HL-60/S4 (cell line): Measurements from ENCODE around the gene MATN4.

Source experiments
- in situ Hi-C: fragments of 300-500 bp; cut with MboI; formaldehyde crosslinking; loops from 2 replicates; pipeline ENCODE4 v1.14.3; 2022; ENCODE audit warnings: low sequenced_read_pairs

Gene MATN4

DNA sequence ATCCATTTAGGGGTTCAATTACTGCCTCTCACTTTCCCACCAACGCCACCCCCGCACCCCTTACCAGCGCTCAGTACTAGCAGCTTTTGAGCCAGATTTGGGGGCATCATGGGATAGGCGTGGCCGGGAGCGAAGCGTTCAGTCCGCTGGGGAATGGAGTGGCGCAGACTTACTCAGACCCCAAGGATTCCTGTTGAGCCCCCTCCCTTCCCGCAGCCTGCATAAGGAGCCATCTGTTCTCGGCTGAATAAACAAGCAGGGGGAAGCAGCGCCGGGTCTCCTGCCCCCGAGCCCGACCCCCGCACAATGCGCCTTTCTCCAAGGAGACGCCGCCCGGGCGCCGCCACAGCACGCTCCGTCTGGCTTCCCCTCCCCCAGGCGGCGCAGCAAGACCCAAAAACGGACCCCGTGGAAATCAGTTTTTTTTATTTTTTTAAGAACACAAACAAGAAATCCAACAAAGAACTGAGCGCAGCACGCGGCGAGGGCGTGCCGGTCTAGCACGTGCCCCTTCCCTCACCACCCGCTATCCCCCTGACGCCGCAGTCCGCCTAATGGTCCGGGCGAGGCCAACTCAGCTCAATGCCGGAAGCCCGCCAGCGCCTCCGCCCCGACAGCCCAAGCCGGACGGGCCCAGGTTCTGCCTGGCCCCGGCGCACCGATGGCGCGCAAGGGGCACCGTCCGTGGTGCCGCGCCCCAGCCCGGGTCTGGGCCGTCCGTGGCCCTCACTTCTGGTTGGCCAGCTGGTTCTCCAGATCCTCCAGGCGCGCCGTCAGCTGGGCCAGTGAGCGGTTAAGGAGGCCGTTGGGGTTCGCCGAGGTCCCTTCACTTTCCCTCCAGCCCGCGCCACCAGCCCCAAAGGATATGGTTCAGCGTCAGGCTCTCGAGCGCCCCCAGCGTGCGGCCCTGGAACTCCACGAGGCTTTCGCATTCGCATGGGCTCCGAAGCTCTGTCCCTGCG lies 14.8 kb downstream of the MATN4 start:
- in situ Hi-C loops, result no loop called here

DNA sequence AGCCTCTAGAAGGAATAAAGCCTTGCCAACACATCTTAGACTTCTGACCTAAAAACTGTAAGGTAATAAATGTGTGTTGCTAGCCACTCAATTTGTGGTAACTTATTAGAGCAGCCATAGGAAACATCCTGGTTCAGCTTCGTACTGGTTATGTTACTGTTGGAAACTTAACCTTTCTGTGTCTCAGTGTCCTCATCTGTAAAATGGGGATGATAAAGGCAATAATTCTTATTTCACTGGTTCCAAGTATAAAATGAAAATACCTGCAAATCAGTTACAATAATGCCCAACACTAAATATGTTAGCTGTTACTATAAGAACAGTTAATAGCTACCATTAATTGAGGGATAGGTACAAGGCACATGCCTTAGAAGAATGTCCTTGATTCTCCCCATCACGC lies 15.8 kb downstream of the MATN4 start:
- in situ Hi-C loops, result no loop called here

DNA sequence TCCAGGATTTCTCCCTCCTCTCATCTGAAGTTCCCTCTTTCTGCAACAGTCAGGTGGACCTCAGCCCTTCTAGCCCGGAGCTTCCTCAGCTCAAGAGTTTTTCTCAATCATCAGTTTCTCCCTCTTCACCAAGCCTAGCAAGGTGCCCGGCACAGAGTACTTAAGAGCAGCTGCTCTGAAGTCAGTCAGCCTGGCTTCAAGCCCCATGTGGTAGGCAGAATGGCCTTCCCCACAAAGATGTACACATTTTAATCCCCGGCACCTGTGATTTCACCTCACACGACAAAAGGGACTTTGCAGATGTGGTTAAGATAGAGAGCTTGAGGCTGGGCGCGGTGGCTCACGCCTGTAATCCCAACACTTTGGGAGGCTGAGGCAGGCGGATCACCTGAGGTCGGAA lies 16.6 kb downstream of the MATN4 start:
- in situ Hi-C loops, result no loop called here

DNA sequence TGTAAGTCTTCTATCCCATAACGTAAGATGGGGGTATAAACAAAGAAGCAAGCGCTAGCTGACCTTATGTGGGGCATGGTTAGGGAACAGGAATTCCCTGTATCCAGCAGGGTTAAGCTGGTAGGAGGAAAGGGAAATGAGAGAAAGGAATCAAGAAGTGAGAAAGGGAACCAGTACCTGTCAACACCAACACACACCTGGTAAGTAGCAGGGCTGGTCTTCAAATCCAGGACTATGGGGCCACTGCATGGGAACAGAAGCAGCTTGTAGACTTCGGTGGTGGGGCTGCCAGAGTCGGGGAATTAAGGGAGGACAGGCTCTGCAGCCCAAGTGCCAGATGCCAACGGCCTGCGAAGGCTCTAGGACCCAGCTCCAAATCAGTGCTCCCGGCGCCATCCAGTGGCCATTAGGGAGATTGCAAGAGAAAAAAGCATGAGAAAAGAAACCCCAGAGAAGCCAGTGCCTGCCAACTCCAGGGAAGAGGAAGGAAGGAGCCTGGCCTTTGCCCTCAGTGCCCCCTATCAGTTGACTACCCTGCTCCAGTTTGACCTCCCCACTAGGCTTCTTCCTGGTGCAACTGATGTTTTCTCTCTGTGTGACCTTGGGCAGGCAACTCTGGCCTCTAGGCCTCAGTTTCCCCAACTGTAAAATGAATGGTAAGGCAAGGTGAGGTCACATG lies 17.3 kb downstream of the MATN4 start:
- in situ Hi-C loops, result no loop called here

DNA sequence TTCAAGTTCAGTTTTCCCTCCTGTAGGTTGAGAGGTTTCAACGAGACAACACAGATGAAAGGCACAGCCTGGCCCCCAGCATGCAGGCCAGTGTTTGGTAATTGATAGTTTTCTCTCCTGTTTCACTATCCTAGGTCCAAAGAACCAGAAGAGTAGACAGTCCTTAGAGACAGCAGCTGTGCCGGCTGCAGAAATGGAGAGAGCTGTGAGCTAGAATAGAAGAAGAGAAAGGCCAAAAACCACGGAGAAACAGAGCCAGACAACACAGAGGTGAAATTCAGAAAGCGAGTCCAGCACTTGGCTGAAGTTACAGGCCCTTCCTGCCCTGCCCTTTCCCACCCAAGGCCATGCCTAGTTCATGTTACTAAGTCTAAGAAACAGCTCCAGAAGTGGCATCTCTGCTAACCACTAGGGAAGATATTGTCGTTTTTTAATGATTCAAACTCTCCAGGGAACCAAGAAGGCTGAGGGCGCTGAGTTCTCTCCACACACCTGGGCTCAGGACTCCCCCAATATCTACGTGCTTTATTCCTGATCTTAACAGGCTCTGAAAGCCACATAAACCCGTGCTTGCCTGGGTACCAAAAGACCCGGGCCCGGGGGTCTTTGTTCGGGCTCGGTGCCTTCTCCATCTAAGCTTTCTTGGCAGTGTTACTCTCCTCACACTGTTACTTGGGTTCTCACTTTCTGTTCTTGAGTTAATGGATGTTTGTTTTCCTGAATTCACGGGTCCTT lies 18.0 kb downstream of the MATN4 start:
- in situ Hi-C loops, result no loop called here

DNA sequence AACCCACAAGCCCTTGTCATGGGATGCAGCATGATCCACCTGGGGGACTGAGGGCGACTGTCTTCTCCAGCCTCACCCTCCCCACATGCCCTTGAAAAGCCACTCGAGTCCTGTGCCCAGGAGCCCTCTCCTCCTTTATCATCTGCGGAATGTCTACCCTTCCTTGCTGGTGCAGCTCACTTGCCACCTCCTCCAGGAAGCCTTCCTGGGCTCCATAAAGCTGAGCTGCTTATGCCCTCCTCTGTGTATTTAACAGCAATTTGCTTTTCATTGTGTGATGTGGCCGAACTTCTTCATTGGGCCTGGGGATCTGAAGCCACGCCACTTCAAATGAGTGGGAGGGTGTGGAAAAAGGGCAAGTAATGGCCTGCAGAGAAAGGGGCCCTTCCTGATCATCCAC lies 19.2 kb downstream of the MATN4 start:
- in situ Hi-C loops, result no loop called here

DNA sequence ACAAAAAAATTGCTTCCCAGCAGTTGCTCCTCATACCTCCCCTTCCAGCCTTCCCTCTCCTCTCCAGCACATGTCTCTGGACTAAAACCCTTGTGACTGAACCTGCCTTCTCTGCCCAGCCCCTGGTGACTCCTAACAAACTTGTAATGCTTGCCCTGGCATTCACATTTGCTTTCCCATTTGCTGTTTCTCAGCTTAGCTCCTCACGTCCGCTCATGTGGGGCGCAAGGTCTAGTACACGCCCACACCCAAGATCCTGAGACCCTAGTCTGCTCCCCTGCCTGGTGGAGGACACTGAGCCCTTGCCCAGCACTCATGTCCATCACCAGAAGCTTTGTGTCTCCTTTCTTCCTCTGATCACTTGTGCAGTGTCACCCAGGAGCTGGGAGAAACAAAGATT lies 19.7 kb downstream of the MATN4 start:
- in situ Hi-C loops, result no loop called here

DNA sequence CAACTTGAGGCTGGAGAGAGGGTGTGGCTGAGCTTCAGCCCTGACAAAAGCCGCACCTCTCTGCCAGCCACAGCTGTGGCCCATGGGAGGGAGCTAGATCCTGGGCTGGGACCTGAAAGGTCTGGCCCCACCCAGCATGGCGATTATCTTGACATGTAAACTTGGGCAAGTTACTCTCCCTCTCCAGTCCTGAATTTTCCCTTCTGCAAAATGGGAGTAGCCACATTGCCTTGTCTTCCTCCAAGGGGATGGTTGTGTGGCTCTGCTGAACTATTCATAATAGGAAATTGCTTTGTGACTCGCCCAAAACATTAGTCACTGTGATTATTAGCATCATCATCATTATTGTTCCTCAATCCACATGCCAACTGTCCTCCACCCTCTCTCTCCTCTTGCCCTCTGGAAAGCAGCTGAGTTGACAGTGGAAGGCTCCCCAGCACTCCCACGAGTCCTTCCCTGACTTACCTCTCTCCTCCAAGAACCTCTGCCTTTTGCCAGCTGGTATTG lies 24.5 kb downstream of the MATN4 start:
- in situ Hi-C loops, result no loop called here

DNA sequence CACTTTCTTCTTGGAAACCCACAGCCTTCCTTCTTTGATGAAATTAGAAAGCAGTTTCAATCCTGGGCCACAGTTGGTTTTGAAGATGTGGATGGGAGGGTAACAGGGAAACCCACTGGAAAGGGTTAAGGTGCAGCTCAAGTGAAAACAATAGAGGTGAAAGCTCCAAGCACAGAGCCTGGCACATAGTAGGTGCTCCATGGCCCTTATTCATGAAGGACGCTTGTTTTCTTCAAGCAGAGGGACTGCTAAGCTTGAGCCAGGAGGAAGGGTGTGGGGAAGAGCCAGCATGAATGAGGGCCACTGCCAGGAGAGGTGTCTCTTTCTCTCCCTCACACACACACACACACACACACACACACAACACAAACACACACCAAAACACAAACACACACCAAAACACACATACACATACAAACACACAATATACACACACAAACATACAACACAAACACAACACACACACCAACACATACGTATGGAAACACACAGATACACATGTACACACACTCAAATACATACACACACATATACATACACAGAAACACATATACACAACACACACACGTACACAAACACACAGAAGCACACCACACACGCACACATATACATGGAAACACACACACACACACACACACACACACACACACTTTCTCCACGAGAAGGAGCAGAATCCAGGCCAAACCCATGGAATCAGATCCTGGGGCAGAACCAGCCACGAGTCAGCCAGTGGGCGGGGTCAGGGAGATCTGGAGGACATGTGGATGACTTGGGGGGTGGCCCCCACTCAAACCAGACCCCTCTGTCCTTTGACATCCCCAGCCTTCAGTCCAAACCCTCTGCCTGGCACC lies 25.2 kb downstream of the MATN4 start:
- in situ Hi-C loops, result no loop called here

DNA sequence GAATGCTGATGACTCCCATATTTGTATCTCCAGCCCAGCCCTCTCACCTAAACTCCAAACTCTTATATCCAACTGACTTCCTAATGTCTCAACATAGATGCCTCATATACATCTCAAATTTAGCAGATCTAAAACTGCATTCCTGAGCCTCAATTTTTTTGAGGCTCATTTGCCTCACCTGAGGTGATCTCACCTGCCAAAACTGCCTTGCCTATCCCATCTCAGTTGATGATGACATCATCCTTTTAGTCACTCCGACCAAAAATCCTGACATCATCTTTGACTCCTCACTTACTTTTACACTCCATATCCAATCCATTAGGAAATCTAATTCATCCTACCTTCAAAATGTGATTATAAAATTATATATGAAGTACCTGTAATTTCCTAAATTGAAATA lies 28.1 kb downstream of the MATN4 start:
- in situ Hi-C loops, result no loop called here

DNA sequence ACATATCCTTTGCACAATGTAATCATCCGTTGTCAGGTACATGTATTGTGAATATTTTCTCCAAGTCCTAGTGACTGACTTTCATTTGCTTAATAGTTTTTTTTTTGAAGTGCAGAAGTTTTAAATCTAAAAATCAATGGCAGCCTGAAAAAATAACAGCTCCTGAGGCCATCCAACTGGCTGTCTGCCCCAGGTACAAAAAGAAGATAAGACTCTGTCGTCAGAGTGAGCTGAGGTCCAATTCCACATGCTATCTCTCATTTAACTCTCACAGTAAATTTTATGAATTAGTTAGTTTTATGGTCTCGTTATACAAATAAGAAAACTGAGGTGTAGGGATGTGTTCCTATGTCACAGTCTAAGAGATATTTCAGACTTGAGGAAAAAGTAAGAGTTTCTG lies 32.8 kb downstream of the MATN4 start:
- in situ Hi-C loops, result no loop called here

DNA sequence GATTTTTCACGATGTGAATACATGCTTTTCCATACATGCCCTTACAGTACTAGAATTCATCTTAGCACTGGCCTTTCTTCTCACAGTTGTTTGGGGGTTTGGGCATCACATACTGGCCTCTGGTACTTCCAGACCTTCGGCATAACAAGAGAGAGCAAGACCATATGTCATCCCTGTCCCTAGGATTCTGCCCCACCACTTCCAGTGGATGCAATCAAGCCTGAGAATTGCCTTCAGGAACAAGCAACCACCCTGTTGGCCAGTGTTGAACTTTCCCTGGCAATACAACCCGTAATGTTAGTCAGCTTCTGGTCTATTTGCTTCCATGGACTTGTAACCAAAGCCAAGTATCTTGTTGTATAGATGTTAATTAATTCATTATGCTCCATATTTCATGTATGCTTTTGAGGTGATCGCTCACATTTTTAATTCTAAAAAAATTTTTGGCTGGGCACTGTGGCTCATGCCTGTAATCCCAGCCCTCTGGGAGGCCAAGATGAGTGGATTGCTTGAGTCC lies 38.3 kb downstream of the MATN4 start:
- in situ Hi-C loops, result no loop called here

DNA sequence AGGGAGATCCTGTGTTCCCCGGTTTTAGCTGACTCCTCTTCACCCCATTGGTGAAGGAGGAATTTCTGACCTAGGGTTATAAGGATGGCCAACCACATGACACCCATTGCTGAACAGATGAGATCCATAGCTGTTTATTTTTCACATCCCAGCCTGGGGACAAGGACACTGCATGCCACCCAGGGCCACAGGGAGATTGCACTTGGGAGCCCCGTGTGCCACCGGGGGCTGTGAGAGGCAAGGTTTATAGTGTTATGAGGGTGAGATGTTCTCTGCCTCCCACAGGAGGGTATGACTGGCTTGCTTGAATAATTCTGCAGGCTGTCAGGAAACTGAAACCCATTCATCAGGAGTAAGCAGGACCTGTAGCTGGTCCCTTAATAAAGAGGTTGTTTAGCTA lies 39.0 kb downstream of the MATN4 start:
- in situ Hi-C loops, result no loop called here

DNA sequence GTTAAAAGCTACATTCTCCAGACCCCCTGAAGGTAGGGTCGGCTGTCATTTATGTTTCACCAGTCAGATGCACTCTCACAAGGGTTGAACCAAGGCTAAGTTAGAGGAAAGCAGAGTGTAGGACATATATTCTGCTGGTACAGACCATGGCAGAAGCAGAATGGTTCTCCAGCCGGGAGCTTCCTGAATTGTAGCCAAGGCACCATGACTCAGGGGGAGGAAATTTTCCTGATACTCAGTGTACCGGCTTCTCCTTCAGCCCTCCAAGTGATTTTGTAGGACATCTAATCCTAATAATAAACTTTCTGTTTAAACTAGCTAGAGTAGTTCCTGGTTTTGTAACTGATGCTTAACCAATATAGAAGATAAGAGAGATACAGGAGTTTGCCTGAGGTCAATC lies 39.6 kb downstream of the MATN4 start:
- in situ Hi-C loops, result no loop called here

DNA sequence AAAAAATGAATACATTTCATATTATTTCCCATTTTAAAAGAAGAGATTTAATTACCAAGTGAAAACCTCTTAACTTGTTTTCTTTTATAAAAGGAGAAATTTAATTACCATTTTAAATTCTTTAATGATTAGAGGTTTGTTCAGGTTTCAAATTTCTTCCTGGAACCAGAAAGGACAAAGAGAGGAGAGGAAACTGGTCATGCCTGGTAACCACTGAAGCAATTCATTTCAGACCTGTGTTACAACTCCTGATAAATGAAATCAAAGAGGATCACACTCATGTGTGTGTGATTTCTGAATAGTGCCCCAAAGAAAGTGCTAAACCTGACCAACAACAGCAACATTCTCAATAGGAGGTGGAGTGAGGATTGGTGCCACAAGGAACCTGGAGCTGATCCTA lies 41.1 kb downstream of the MATN4 start:
- in situ Hi-C loops, result no loop called here

DNA sequence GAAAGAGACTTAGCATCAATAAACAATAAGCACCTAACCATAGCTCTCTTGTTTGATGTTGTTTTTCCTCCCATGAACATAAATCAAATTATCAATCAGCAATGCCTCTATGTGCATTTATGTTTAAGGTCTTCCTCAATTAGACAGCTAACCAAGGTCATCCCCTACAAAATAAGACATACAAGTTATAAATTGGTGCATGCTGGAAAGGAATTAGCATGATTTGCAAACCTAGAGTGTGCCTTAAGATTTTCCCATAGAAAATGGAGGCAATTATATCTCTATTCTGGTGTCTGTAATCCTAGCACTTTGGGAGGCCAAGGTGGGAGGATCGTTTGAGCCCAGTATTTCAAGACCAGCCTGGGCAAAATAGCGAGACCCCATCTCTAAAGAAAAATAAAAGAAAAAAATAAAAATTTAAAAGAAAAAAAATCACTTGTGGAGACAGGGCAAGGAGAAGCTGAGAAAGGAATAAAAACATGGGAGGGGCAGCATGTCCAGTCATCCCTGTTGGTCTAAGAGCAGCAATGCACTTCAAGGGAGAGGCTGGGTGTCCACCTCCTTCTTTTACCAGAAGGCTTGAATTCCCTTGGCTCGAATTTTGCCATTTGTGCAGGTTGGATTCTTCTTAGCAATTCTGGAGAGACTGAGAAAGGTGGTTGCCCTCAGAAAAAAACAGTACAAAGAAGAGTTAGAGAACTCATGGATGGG lies 44.4 kb downstream of the MATN4 start:
- in situ Hi-C loops, result no loop called here

DNA sequence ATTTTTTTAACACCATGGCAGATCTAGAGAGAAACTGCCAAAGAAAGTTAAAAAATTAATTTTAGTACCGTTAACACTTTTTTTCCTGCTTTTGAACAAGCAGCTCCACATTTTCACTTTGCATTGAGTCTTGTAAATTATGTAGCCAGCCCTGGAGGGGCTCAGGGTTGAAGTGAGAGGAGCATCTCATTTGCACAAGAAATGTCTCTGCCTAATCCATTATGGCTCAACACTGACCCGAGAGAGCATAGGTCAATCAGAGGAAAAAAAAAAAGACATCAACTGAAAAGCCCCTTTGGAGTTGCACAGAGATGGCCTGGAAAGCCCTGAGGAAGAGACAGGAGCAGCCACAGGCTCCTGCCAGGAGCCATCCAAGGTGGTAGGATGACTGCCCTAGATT lies 49.4 kb downstream of the MATN4 start:
- in situ Hi-C loops, result no loop called here

DNA sequence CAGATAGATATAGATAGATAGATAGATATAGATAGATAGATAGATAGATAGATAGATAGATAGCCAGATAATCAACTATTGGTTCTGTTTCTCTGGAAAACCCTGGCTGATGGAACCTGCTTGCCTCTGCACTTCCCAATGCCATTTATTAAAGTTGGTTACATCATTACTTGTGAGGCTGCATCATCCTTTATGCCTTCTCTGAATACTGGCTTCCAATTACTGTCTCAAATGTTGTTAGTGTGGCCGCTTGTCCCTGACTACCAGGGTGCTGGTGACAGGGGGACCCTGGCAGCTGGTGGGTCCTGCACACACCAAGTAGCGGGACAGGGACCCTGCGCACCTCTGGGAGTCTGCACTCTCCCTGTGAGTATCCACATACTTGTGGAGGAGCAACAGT lies 49.8 kb downstream of the MATN4 start:
- in situ Hi-C loops, result no loop called here

DNA sequence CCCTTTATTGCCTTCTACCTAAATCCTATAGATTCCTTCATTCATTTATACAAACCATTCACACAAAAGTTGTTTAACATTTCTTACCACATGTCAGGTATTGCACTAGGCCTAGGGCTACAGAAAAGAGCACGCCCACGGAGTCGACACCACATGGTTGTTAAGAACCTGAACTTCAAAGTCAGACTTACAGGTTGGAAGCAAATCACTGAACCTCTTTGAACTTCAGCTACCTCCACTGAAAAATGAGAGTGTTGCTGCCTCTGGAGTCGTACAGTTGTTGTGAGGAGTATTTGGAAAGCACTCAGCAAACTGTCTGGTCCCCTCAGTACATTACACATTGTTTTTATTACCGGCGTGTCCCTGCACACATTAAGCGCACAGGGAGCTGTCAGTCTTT lies 50.4 kb downstream of the MATN4 start:
- in situ Hi-C loops, result no loop called here

DNA sequence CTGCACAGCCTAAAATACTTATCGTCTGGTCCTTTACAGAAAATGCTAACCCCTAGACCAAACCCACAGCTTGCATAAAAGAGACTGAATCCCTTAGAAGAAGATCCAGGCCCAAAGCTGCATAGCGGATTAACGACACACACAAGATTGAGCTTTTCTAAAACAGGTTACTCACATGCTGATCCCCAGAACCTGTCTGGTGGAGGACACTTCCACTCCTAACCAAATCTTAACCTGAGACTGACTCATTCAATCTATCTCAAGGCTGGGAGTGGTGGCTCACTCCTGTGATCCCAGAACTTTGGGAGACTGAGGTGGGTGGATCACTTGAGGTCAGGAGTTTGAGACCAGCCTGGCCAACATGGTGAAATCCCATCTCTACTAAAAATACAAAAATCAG lies 50.9 kb downstream of the MATN4 start:
- in situ Hi-C loops, result no loop called here
